ENCODE measurements around the gene TRAF4.
A peak's percentile ranks its signal among the peaks of the same experiment; 100 is the strongest.

DNA sequence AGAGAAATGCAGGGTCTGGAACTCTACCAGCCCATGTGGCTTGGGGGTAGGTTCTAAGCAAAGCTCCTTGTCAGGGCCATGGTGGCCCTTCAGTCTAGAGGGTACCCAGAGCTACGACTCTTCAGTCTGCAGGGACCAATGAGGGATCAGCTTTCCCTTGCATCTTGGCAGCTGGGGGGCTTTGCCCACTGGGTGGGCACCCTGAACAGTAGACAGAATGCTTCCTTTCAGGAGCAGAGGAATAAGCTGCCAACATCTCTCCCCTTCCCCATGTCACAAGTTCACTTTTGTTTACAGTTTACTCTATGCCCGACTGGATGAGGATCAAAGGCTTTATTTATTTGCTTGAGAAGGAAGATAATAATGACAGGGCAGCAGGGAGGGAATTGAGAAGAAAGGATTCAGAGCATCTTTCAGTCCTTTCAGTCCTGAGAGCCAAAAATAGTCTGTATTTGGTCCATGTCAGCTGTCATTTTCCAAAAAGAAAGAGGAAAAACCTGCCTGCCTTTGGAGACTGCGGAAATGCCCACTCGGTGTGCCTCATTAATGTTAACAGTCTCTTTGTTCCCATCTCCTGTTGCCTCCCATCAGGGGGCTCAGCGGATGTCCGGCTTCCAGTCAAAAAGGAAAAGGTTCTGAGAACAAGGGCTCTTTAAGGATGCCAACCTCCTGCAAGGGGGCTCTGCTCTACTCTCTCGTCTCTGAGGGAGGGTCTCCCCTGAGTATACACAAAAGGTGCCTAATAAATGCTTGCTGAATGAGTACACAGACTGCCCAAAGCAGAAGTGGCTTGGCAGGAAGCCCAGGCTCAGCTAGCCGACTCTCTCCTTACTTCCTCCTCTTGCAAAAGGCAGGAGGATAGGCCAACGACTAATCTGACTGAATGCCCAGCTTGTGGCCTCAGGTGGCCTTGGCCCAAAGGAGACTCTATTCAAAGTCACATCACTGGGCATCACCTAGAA is 17.1 kb downstream of the TRAF4 start:
- TF ChIP-seq POLR2AphosphoS5 (IDR thresholded peaks at IDR 0.05; ENCODE audit: low read depth, low read length) = no peak
- TF ChIP-seq, protein P1, sequence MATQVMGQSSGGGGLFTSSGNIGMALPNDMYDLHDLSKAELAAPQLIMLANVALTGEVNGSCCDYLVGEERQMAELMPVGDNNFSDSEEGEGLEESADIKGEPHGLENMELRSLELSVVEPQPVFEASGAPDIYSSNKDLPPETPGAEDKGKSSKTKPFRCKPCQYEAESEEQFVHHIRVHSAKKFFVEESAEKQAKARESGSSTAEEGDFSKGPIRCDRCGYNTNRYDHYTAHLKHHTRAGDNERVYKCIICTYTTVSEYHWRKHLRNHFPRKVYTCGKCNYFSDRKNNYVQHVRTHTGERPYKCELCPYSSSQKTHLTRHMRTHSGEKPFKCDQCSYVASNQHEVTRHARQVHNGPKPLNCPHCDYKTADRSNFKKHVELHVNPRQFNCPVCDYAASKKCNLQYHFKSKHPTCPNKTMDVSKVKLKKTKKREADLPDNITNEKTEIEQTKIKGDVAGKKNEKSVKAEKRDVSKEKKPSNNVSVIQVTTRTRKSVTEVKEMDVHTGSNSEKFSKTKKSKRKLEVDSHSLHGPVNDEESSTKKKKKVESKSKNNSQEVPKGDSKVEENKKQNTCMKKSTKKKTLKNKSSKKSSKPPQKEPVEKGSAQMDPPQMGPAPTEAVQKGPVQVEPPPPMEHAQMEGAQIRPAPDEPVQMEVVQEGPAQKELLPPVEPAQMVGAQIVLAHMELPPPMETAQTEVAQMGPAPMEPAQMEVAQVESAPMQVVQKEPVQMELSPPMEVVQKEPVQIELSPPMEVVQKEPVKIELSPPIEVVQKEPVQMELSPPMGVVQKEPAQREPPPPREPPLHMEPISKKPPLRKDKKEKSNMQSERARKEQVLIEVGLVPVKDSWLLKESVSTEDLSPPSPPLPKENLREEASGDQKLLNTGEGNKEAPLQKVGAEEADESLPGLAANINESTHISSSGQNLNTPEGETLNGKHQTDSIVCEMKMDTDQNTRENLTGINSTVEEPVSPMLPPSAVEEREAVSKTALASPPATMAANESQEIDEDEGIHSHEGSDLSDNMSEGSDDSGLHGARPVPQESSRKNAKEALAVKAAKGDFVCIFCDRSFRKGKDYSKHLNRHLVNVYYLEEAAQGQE (IDR thresholded peaks at IDR 0.05; ENCODE audit: insufficient read depth in 1 of 2, low read depth in 2 of 2, low read length in 2 of 2) = peak in 1 of 2 experiments; percentile 60; a peak in 1 of 4 replicates
- TF ChIP-seq FOXP2 (optimal IDR thresholded peaks at IDR 0.05; ENCODE audit: borderline replicate concordance, extremely low read depth, extremely low read length, insufficient read depth) = no peak
- no peak for TF ChIP-seq SIN3A (IDR thresholded peaks at IDR 0.05; ENCODE audit: borderline replicate concordance, insufficient read depth, low read length)

Measured in PFSK-1 (cell line).